Panc1 (cell line): ENCODE measurements around the gene TXNRD1. TPM values are rescaled to one million over a fixed set of nuclear protein-coding genes. Genes with fewer than 3 reads are reported as not detected.

Experiments used
- ATAC-seq: fragments of 200-7000 bp; cut with Tn5 transposase; 2 replicates; pipeline ENCODE4 v1.9.1; 2020; ENCODE audit warnings: mild to moderate bottlenecking, moderate library complexity
- BruUV-seq: library from RNA; stranded (reverse); fragments of 400-500 nt; replicated peaks from 2 replicates; lab custom pipeline; 2021; lab: Mats Ljungman, UMichigan
- CTCF ChIA-PET: fragments of 300-600 bp; sonication (Branson Sonifier 250); formaldehyde crosslinking; loops from one replicate; lab custom pipeline; 2022; ENCODE audit warnings: antibody characterized with exemption; lab: Charles Lee
- POLR2A ChIA-PET: fragments of 300-600 bp; sonication (Branson Sonifier 250); formaldehyde crosslinking; loops from one replicate; lab custom pipeline; 2022; ENCODE audit warnings: antibody characterized with exemption; lab: Charles Lee
- DNase-seq: peaks from one replicate; pipeline ENCODE4 v3.0.0-alpha.2; 2010; ENCODE audit warnings: low read depth, low spot score
- H3K27ac ChIP-seq: 2 replicates; pipeline ENCODE4 v1.5.1; 2011; ENCODE audit warnings: mild to moderate bottlenecking, low read length, inconsistent platforms
- H3K27me3 ChIP-seq: fragments of 200-500 bp; sonication (Bioruptor generic); 2 replicates; pipeline ENCODE4 v1.6.0; 2014; ENCODE audit warnings: low read length, inconsistent platforms; ENCODE audit not compliant: control insufficient read depth, insufficient read depth
- H3K36me3 ChIP-seq: fragments of 200-500 bp; sonication (Bioruptor generic); 2 replicates; pipeline ENCODE4 v1.5.1; 2014; ENCODE audit warnings: inconsistent platforms, mild to moderate bottlenecking, low read length, moderate library complexity; ENCODE audit not compliant: control insufficient read depth, insufficient read depth
- H3K4me1 ChIP-seq: 2 replicates; pipeline ENCODE4 v1.5.1; 2011; ENCODE audit warnings: inconsistent platforms, mild to moderate bottlenecking, low read length, moderate library complexity; ENCODE audit not compliant: control insufficient read depth, insufficient read depth
- H3K4me3 ChIP-seq, 2 experiments: 2 replicates each; pipeline ENCODE4 v1.5.1; 2011 to 2012; ENCODE audit warnings: low read depth in 2 of 2, low read length in 2 of 2, mild to moderate bottlenecking in 2 of 2, inconsistent platforms in 1 of 2, moderate library complexity in 1 of 2
- H3K9me3 ChIP-seq: fragments of 200-500 bp; sonication (Bioruptor generic); 2 replicates; pipeline ENCODE4 v1.5.1; 2014; ENCODE audit warnings: low read depth, mild to moderate bottlenecking, inconsistent platforms, low read length, moderate library complexity; ENCODE audit not compliant: control insufficient read depth, insufficient read depth
- POLR2AphosphoS5 ChIP-seq: IDR thresholded peaks from 2 replicates; pipeline ENCODE4 v1.6.1; 2012; ENCODE audit warnings: mild to moderate bottlenecking, low read depth, low read length, moderate library complexity
- SIN3A ChIP-seq: IDR thresholded peaks from 2 replicates; pipeline ENCODE4 v1.6.1; 2012; ENCODE audit warnings: low read depth, mild to moderate bottlenecking, low read length, moderate library complexity, borderline replicate concordance; ENCODE audit not compliant: insufficient read depth
- TCF7L2 ChIP-seq: IDR thresholded peaks from 2 replicates; pipeline ENCODE4 v1.6.1; 2011; ENCODE audit warnings: mild to moderate bottlenecking, low read depth, low read length, inconsistent platforms
- in situ Hi-C: cut with HindIII; loops from 2 replicates; pipeline ENCODE4 v1.10.0; 2016; ENCODE audit warnings: low sequenced_read_pairs, low pct_unique_long_range_greater_than_20kb
- intact Hi-C: fragments of 100-400 bp; cut with micrococcal nuclease; formaldehyde crosslinking; loops from one replicate; pipeline ENCODE4 v1.10.0; 2022; ENCODE audit not compliant: unreplicated experiment
- total RNA-seq: library from RNA; stranded (reverse); gene quantifications from one replicate; pipeline ENCODE4 v1.2.1, GENCODE V29; 2021; ENCODE audit not compliant: unreplicated experiment
- TF ChIP-seq, protein P1 (sequence below), 2 experiments: IDR thresholded peaks; 2 replicates each; pipeline ENCODE4 v1.6.1; 2011 to 2012; ENCODE audit warnings: low read depth in 2 of 2, control low read depth in 1 of 2, low read length in 1 of 2, mild to moderate bottlenecking in 1 of 2, moderate library complexity in 1 of 2; ENCODE audit not compliant: insufficient read depth in 1 of 2
- TF ChIP-seq, protein P2 (sequence below): fragments of 450-650 bp; IDR thresholded peaks from 2 replicates; pipeline ENCODE4 v1.5.1; 2017; ENCODE audit warnings: mild to moderate bottlenecking

TXNRD1 gene
- total RNA-seq, 1 experiment from 2014 or later, result 348 TPM

DNA sequence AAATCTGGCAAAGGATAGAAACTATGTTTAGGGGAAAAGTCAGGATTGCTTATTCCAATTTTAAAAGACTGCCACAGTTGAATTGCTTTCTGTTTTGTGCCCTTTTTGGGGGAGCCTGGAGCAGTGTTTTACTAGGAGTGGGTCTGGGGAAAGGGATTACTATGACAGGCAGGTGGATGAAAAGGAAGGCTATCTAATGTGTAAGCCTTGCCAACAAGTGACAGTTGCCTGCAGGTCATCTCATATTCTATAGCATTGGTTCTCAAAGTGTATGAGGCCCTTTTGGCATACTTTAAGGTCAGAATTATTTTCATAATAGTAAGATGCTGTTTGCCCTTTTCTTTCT, 92.0 kb downstream of the TXNRD1 start:
- ChIA-PET POLR2A (interaction anchor here (0.6 kb wide), 1 partner anchor 10 kb away, joined by 4 read pairs; no protein-coding TSS in a partner anchor), CTCF (no interaction called here)
- Histone ChIP-seq H3K4me3 (peak overlapping the region; percentile 7 to 57; a peak in 2 of 4 replicates), H3K27me3 (no peaks in the 10 kb centered on the region), H3K9me3 (no peaks in the 10 kb centered on the region), H3K36me3 (peaks cover 25% of the 10 kb centered on the region), H3K27ac (peak overlapping the region; percentile 96), H3K4me1 (peaks cover 71% of the 10 kb centered on the region)
- BruUV-seq, result no TSS peak
- DNase-seq, result no peak
- in situ Hi-C loops (no loop called here), intact Hi-C loops (loop anchor here (10.0 kb wide), 1 partner anchor 173 kb away; the partner anchor contains the start of gene NFYB)
- TF ChIP-seq, protein P1, sequence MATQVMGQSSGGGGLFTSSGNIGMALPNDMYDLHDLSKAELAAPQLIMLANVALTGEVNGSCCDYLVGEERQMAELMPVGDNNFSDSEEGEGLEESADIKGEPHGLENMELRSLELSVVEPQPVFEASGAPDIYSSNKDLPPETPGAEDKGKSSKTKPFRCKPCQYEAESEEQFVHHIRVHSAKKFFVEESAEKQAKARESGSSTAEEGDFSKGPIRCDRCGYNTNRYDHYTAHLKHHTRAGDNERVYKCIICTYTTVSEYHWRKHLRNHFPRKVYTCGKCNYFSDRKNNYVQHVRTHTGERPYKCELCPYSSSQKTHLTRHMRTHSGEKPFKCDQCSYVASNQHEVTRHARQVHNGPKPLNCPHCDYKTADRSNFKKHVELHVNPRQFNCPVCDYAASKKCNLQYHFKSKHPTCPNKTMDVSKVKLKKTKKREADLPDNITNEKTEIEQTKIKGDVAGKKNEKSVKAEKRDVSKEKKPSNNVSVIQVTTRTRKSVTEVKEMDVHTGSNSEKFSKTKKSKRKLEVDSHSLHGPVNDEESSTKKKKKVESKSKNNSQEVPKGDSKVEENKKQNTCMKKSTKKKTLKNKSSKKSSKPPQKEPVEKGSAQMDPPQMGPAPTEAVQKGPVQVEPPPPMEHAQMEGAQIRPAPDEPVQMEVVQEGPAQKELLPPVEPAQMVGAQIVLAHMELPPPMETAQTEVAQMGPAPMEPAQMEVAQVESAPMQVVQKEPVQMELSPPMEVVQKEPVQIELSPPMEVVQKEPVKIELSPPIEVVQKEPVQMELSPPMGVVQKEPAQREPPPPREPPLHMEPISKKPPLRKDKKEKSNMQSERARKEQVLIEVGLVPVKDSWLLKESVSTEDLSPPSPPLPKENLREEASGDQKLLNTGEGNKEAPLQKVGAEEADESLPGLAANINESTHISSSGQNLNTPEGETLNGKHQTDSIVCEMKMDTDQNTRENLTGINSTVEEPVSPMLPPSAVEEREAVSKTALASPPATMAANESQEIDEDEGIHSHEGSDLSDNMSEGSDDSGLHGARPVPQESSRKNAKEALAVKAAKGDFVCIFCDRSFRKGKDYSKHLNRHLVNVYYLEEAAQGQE (IDR thresholded peaks at IDR 0.05; ENCODE audit: insufficient read depth in 1 of 2, low read depth in 2 of 2, low read length in 1 of 2), result no peak
- TF ChIP-seq POLR2AphosphoS5 (no peak), SIN3A (no peak), TCF7L2 (no peak)
- TF ChIP-seq, protein P2, sequence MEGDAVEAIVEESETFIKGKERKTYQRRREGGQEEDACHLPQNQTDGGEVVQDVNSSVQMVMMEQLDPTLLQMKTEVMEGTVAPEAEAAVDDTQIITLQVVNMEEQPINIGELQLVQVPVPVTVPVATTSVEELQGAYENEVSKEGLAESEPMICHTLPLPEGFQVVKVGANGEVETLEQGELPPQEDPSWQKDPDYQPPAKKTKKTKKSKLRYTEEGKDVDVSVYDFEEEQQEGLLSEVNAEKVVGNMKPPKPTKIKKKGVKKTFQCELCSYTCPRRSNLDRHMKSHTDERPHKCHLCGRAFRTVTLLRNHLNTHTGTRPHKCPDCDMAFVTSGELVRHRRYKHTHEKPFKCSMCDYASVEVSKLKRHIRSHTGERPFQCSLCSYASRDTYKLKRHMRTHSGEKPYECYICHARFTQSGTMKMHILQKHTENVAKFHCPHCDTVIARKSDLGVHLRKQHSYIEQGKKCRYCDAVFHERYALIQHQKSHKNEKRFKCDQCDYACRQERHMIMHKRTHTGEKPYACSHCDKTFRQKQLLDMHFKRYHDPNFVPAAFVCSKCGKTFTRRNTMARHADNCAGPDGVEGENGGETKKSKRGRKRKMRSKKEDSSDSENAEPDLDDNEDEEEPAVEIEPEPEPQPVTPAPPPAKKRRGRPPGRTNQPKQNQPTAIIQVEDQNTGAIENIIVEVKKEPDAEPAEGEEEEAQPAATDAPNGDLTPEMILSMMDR, result no peak
- ATAC-seq, result no peak

DNA sequence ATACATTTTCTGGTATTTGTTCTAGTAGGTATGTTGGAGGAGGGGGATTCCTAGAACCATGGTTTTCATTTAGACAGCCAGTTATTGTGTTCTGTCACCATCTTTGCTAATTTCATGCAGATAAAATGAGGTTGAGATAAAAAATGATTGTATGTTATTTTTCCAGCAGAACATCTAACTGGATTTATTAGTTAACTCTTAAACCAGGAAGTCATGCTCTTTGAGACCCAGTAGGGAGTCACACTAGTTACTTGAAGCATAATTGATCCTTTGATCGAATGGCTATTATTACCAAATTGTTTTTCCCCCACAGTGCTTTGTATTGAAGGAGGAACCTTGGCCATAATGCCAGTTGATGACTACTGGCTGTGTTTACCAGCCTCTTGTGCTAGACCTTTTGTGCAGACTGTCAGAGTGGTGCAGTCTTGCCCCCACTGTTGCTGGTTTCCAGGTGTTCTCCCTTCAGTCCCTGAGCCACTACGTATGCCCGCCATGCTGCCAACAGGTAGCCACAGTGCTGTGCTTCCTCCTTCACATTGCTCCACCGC, 93.9 kb downstream of the TXNRD1 start:
- no peak for DNase-seq
- H3K9me3 ChIP-seq, result no peaks in the 10 kb centered on the region
- in situ Hi-C loops, result no loop called here
- POLR2A ChIA-PET, result interaction anchor here (0.7 kb wide), 1 partner anchor 11 kb away, joined by 10 read pairs; no protein-coding TSS in a partner anchor
- peak overlapping the region; percentile 80 for H3K27ac ChIP-seq
- CTCF ChIA-PET, result no interaction called here
- no peak for TF ChIP-seq TCF7L2
- no peak for TF ChIP-seq POLR2AphosphoS5
- TF ChIP-seq, protein P2, result no peak
- H3K36me3 ChIP-seq, result peaks cover 40% of the 10 kb centered on the region
- no peaks in the 10 kb centered on the region for H3K27me3 ChIP-seq
- no TSS peak for BruUV-seq
- peak; percentile 42; the same call in 1 of the 2 replicates for ATAC-seq
- peak overlapping the region in 1 of 2 experiments; percentile 15; a peak in 2 of 4 replicates for H3K4me3 ChIP-seq
- H3K4me1 ChIP-seq, result peaks cover 83% of the 10 kb centered on the region
- intact Hi-C loops, result loop anchor here (10.0 kb wide), 1 partner anchor 175 kb away; the partner anchor contains the start of gene NFYB
